DND-41 (cell line): ENCODE measurements around the gene VSIG10L2.

Source experiments
- CTCF ChIP-seq: IDR thresholded peaks from 2 replicates; pipeline ENCODE4 v1.5.1; 2012; ENCODE audit warnings: borderline replicate concordance, low read length, moderate library complexity, mild to moderate bottlenecking; ENCODE audit not compliant: poor library complexity, severe bottlenecking; ENCODE audit errors: extremely low read depth
- EZH2 ChIP-seq: IDR thresholded peaks from 3 replicates; pipeline ENCODE4 v1.6.1; 2012; ENCODE audit warnings: borderline replicate concordance, low read depth, mild to moderate bottlenecking, moderate library complexity, low read length, inconsistent platforms; ENCODE audit not compliant: severe bottlenecking

- TF ChIP-seq CTCF (no peak), EZH2 (no peak)
These were observed 33.0 kb downstream of the VSIG10L2 start for GRCh38 chr11:125978778-125979407.
